HG03558 (cell line): Measurements from ENCODE around the gene FCRL6.

Experiments
- ATAC-seq: cut with Tn5 transposase; IDR thresholded peaks from one replicate; pipeline ENCODE4 v1.9.1; 2021; ENCODE audit warnings: moderate number of reproducible peaks; ENCODE audit not compliant: unreplicated experiment; ENCODE audit errors: extremely low read depth

FCRL6 gene

DNA sequence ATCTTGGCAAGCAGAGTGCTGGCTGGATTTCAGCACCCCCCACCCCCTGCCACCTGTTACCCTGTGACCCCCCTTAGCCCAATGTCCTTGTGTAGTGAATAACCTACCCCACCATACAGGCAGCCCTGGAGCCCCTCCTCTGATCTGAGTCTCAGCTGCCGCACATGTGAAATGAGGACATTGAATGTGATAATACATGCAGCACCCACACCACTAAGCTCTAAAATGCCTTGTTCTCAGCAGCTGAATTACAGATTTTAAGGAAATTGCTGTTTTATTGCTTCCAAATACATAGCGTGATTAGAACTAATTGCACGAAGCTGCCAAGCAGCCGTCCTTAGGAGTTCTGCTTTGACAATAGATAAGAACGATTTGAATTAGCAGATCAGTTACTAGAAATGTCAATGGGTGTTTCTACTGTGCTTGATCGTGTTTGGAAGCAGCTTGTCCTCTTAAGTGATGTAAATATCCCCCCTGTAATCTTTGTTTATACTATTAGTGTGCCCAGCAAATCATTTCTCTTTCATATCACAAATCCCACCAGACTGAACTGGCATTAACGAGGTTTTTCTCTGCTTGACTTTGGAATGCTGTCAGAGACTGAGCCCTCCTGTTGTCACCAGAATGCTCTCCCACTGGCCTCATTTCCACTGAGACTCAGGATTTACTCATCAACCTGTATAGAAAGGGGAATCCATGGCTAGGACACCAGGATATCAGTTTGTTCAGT, 29.4 kb downstream of the FCRL6 start:
- no peak for ATAC-seq

DNA sequence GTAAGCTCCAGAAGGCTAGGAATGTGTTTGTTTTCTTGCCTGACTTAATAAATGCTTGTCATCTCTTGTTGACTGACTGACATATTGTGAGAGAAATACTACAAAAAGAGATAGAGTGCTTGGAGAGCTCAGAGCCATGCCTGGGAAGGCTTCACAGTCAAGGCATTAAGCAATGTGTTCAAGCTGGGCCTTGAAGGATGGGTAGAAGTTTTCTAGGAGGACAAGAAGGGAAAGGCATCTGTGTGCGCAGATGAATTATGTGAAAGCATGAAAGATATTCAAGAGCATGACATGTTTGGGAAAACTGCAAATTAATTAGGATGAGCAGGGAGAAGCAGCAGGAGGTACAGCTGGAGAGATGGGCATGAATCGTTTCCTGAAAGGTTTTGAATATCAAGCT, 30.1 kb downstream of the FCRL6 start:
- ATAC-seq: no peak

DNA sequence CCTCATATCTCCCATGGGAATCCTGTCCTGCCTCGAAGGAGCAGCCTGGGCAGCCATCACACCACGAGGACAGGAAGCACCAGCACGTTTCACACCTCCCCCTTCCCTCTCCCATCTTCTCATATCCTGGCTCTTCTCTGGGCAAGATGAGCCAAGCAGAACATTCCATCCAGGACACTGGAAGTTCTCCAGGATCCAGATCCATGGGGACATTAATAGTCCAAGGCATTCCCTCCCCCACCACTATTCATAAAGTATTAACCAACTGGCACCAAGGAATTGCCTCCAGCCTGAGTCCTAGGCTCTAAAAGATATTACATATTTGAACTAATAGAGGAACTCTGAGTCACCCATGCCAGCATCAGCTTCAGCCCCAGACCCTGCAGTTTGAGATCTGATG, 33.2 kb downstream of the FCRL6 start:
- ATAC-seq: no peak

DNA sequence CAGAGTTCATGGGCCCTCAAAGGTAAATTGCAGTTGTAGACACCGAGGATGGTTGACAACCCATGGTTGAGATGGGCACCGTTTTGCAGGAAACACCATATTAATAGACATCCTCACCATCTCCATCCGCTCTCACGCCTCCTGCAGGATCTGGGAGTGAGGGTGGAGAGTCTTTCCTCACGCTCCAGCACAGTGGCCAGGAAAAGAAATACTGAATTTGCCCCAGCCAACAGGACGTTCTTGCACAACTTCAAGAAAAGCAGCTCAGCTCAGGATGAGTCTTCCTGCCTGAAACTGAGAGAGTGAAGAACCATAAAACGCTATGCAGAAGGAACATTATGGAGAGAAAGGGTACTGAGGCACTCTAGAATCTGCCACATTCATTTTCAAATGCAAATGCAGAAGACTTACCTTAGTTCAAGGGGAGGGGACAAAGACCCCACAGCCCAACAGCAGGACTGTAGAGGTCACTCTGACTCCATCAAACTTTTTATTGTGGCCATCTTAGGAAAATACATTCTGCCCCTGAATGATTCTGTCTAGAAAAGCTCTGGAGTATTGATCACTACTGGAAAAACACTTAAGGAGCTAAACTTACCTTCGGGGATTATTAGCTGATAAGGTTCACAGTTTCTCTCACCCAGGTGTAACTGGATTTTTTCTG, 33.8 kb downstream of the FCRL6 start:
- ATAC-seq: no peak

DNA sequence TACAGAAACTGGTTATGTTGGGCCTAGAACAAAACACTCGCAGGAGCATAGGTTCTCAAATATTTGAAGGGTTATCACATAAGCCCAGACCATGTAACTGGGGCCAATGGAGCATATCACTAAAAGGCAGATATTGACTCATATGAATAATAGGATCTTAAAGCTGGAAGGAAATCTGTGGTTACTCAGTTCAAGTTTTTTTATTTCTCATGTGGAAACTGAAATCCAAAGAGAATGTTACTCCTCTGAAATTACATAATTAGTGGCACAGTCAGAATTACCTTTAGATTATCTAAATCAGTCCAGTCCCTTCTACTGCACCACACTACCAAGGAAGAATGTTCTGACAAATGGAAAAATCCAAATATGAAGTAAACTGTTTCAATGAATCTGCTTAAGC, 36.6 kb downstream of the FCRL6 start:
- no peak for ATAC-seq

DNA sequence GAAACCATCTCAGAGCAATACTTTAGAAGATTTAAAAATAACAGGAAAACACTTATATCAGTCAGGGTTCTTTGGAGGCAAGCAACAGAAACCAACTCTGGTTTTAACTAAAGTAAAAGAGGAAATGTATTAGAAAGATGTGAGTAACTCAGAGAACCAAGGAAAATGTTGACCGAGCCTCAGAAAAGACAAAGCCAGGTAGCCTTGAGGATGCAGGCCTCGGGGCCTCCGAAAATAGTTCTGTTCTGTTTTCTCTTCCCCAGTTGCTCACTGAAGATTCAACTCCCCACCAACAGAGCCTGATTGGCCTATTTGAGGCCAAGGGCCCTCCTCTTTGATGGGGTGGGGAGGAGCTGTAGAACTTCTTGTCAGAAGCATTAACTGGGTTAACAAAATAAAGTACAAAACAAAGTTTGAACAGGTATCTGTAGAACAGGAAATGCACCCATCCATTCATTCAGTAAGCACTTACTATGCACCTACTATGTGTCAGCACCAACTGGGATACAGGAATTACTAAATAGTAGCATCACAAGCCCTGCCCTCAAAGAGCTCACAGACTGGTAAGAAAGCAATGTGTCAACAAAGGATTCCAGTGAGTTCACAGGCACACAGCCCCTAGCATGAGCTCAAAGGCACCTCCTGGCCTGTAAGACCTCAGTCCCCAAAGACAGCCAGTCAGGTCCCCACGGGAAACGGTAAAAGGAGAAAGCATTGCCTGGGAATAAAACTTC, 37.1 kb downstream of the FCRL6 start:
- ATAC-seq: peak; percentile 44

DNA sequence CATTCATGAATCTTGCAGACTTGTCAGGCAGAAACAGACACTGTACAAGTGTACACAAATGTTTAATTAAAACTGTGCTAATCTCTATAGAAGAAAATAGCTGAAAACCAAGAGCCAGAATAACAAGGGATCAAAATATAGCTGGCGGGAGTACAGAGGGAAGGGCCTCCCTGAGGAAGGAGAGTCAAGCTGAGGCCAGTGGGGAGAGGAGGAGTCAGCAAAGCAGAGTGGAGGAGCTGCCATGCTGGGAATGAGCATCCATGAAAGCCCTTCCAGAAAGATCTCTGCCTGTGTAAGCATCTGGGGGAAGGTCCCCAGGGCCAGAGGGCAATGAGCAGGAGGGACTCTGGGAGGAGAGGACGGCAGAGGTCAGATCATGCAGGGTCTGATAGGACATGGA, 39.6 kb downstream of the FCRL6 start:
- ATAC-seq: no peak

DNA sequence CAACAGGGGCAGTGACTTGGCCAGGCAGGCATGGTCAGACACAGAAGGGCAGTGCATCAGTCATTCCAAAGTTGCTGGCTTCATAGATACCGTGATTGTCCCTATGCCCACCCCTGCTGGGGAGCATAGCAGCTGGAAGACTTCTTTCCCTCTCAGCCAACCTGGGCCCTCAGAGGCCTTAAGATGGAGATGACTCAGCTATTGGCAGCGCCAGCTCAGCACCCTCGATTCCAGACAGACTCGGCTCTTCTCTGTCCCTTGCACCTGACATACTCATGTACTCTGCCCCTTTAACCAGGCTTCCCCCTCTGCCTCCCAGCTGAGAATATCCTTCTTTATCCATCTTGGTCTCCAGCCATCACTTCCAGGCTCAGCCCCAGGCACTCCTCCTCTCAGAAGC, 41.3 kb downstream of the FCRL6 start:
- no peak for ATAC-seq

DNA sequence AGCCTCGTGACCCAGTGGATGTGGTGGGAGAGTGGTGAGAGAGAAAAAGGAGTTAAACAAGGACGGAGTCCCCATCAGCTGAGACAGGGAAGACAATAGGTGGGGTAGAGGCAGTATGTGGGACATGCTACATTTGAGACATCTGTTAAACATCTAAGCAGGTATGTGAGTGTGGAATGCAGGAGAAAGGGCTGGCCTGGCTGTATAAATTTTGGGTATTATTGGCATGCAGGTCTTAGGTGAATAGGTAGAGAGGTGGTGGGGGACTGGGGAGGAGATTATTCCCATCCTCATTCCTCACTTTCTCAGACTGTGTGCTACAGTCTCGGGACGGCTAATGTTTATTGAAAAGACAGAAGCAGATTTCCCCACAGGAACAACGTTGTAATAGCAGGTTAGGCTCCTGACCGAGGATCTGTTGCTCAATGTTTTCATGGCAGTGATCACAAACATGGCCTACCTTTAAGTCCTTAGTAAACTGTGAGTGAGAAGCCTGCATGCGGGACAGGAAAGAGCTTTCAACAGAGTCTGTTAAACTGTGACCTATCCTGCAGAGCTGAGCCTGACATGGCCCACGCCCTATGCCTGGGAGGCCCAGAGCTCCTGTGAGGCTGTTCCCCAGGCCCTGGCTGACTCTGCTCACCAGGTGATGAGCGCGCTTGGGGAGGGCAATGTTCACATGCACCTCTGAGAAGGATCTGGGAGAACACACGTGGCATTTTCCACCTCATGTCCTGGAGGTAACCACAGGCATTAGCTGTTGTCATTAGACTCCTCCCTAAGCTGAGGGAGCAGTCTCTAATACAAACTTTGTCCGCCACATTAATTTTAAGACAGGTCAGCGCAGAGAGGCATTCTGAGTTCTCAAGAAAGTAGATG, 43.8 kb downstream of the FCRL6 start:
- ATAC-seq: no peak

DNA sequence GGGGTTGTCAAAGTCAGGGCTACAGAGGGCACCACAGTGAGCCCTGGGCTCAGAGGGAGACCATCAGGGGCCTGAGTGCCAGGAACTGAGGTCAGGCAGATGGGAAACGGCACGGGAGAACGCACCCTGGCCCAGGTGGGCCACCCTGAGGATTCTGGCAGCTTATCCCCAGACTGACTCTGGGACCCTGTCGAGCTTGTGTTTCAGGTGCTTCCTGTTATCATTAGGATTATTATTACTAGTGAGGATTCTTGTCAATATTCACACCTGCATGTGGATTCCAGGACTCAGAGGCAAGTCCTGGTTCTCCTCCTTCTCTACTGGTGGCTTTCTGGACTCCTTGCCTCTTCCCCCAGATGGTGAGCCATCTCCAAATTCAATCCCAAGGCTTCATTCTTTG, 45.1 kb downstream of the FCRL6 start:
- ATAC-seq: no peak

DNA sequence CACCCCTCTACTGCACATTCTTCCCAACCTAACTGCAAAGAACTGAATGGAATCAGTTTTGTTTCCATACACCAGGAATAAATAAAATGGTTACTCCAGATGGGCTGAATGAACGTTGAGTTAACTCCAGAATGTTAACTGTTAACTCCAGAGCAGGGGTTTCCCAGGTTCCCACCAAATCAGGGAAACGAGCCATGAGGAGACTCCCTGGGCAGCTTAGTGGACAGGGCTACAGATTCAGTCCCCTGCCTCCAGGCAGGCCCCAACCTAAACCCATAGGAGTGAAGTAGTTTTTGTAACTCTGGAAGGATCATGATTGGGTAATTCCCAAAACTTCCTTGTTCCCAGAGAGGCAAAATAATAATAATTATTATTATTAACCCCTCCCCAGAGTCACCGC, 46.2 kb downstream of the FCRL6 start:
- no peak for ATAC-seq

DNA sequence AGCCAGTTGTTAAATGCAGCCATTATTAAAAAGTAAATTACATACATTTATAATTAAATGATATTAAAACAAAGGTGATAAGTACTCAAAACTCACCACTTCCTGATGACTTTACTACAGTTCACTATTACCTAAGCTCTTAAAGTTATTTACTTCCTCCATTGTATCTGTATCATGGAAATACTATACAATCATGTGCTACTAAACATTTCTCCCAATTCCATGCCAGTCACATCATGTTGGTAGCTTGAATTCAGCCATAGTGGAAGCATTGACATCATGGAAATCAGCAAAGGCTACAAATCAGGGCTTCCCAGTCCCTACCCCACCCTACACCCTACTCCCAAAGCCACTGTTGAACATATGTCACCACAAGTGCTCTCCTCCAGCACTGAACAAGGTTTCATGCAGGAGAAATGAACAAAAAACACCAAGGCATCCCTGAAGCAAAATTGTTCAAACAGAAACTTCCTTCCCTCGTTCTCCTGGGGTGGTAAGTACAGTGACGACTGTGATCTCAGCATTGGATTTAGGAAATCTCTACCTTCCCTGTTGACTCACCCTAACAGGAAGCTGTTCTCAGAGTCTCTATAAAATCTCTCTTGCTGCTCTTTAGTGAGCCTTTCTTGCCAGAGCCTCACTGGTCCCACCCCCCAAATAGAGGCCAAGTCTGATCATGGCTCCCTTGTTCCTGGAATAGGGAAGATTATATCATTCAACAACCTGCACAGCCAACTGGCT, 47.6 kb downstream of the FCRL6 start:
- no peak for ATAC-seq

DNA sequence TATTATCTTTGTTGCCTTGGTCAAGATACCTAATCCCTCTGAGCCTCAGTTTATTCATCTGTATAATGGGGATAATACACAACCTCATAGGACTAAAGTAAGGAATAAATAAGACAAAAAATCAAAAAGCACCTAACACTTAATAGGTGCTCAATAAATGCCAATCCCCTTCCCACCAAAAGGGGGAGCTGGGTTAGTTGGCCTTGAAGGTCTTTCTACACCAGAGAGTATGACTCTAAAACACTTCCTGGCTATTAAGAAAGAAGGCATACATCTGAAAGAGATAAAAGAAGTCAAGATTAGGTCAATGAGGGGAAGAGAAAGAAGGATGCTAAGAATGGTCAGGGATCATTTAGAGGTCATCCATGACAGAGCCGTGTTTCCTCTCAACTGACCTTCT, 49.2 kb downstream of the FCRL6 start:
- no peak for ATAC-seq

DNA sequence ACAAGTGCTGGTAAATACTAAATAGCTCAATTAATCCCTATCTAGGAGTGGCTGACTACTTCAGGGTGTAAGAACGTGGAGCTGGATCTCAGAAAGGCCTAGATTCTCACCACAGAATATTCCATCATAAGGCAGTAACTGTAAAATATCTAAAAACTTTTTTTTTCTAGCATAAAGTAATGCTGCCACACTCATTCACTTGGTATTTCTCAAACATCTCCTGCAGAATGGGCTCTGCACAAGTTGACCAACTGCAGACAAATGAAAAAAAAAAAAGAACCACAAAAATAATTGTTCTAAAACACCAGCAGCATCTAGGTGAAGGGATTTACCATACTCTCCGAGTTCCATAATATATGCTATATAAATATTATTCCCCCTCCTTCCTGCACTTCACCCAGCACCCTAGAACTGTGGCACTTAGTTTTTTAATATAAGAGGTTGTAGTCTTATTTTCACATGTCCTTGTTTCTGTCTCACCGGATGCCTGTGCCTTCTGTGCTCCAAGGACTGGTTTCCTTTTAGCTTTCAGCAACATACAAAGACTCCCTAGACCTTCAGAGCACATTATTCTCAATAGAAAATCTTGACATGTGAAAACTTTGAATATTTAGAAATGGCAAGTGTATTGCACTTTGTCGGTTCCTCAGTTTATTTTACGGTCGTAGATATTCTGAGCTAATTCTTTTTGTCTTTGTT, 51.4 kb downstream of the FCRL6 start:
- ATAC-seq: no peak

DNA sequence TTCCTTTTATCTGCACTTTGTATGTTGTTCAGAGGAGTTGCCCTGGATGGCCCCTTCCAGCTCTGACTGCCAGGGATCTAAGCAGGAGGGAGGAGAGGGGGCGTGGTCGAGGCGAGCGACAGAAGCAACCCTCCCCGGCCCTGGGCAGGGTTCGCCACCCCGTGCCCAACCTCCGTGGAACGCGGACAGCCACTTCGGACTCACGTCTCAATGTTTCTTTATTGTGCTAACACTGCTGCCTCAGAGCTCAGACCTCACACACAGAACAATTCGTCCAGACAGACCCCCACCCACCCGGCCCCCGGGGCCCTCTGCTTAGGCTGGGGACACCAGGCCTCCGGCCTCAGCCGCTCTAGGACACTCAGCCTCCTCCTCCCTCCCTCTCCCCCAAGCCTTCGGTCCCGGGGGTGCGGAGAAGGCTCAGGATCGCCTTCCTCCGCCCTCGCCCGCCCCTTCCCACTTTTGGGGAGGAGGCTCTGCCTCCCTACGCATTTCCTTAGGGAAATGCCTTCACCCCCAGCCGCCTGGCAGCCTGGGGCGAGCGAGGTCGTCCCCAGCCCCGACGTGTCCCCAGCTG, 52.0 kb downstream of the FCRL6 start:
- no peak for ATAC-seq

DNA sequence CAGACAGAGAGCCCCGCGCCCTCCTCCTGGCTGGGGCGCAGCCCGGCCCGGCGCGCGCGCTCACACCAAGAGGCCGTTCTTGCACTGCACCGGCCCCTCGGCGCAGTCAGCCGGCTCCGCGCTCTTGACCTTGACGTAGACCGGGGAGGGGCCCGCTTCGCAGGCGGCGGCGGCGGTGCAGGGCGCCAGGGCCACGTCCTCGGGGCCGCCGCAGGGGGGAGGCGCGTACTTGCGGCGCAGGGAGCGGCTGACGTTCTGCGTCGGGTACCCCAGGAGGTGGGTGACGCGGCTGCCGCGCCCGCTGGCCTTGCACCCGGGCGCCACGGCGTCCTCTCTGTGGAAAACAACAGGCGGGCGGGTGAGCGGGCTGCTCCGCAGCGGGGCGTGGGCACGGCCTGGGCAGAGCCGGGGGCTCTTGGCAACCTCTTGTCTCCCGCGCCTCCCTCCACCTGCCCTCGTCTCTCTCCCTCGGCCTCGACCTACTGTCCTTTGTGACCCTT, 52.6 kb downstream of the FCRL6 start:
- ATAC-seq: no peak

DNA sequence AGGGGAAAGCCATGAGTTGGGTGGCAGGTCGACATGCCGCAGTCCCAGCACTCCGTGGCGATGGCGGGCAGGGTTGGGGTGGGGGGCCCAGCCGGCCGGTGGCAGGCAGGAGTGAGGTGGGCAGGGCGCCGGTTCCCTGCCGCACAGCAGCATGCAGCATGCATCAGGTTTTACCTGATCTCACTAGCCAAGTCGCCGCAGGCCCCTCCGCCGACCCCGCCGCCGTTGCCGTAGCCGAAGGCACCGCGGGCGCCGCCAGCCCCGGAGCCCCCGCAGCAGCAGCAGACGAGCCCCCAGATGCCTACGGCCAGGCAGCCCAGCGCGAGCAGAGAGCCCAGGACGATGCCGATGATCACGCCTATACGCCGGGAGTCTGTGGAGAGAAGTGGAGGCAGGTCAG, 53.5 kb downstream of the FCRL6 start:
- no peak for ATAC-seq

DNA sequence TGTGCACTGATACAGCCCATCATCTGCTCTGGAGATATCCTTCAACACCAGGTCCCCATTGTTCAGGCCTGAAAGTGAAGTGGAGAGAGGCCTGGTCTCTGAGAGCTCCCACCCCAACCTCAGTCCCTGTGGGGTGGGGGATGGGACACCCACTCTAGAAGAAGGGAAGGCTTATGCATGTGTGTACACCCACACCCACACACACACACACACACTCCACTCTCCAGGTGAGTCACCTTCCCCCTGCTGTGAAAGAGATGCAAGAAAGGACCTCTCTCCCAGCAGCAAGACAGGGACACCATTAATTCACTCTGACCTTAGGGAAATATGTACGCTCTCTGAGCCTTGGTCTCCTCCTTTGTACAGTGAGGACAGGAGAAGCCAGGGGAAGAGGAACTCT, 54.4 kb downstream of the FCRL6 start:
- no peak for ATAC-seq

DNA sequence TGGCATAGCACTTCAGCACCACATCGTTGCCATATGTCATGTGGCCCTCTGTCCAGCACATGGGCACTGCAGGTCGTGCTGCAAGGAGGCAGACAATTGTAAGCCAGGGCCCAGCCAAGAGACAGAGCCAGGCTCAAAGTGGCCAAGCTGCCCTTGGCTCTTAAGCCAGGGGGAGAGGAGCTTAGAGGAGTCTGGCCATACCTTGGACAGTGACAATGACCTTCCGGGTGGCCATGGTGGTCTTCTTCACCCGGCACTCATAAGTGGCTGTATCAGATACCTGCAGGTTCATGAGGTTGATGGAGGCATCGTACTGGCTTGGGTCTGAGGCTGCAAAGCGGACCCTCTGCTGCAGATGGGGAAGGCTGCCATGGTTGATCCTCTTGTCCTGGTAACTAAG, 55.7 kb downstream of the FCRL6 start:
- no peak for ATAC-seq
